ENCODE measurements around the gene WWP2.

- TF ChIP-seq POLR2A (IDR thresholded peaks at IDR 0.05) (no peak), CTCF (IDR thresholded peaks at IDR 0.05) (no peak), EP300 (IDR thresholded peaks at IDR 0.05) (no peak)
These were observed 77.8 kb downstream of the WWP2 start for GRCh38 chr16:69839798-69840409.

Measured in tibial nerve (tissue), 4 donors.